GM12875 (cell line): ENCODE data around the gene EGFLAM.

ENCODE experiments used
- H3K4me3 ChIP-seq: one replicate; pipeline ENCODE4 v1.5.1; 2011; ENCODE audit warnings: low read depth, low read length, control low read depth
- TF ChIP-seq, protein P1 (sequence below): IDR thresholded peaks from 2 replicates; pipeline ENCODE4 v1.5.1; 2011; ENCODE audit warnings: low read depth, mild to moderate bottlenecking, control low read depth, inconsistent platforms, low read length, moderate library complexity, borderline replicate concordance; ENCODE audit not compliant: insufficient read depth

Gene EGFLAM

DNA sequence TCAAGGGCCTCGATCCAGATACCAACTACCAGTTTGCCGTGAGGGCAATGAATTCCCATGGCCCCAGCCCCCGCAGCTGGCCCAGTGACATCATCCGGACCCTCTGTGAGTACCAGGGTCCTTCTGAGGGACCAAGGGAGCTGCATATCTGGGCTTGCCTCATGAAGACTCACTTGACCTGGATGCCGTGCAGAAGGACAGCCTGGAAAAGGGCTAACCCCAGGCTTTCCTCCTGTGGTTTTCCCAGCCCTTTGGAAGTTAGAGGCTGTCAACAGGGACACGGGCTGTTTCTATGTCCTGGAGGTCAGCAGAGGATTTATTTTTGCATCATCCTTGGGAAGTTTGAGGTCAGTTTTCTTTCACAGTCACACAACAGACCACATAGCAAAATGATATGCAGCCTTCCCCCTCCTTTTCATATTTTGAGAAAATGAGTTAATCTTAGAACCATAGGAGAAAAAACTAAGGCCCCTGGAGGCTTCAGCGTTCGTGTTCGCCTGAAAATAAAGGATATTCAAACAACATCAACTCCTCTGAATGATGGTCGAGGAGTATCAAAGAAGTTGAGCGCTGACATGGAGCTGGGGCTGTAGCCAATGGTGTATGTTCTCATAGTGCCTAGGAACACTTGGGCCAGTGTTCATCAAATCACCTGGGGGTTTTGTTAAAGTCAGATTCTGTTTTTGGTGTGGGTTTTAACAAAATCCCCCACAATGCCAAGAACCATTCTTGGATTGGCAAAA lies 112.2 kb downstream of the EGFLAM start:
- no peak overlapping the region for H3K4me3 ChIP-seq
- TF ChIP-seq, protein P1, sequence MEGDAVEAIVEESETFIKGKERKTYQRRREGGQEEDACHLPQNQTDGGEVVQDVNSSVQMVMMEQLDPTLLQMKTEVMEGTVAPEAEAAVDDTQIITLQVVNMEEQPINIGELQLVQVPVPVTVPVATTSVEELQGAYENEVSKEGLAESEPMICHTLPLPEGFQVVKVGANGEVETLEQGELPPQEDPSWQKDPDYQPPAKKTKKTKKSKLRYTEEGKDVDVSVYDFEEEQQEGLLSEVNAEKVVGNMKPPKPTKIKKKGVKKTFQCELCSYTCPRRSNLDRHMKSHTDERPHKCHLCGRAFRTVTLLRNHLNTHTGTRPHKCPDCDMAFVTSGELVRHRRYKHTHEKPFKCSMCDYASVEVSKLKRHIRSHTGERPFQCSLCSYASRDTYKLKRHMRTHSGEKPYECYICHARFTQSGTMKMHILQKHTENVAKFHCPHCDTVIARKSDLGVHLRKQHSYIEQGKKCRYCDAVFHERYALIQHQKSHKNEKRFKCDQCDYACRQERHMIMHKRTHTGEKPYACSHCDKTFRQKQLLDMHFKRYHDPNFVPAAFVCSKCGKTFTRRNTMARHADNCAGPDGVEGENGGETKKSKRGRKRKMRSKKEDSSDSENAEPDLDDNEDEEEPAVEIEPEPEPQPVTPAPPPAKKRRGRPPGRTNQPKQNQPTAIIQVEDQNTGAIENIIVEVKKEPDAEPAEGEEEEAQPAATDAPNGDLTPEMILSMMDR, result no peak

DNA sequence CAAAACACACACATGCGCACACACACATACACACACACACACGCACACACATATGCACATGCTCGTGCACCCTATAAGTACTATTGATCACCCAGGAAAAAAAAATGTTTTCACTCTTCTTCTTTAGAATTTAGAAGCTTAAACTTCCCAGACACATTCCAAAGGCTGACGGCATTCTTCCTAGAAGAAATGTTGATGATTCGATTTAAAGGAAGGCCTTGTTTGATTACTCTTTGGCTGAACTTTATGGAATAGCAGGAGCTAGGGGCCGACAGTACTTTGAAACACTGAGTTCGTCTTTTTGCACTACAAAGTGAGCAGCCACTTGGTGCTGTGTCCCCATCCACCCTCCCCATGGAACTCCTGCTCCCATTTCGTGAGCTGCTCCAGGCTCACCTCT lies 113.2 kb downstream of the EGFLAM start:
- H3K4me3 ChIP-seq, result no peak overlapping the region
- TF ChIP-seq, protein P1, result no peak

DNA sequence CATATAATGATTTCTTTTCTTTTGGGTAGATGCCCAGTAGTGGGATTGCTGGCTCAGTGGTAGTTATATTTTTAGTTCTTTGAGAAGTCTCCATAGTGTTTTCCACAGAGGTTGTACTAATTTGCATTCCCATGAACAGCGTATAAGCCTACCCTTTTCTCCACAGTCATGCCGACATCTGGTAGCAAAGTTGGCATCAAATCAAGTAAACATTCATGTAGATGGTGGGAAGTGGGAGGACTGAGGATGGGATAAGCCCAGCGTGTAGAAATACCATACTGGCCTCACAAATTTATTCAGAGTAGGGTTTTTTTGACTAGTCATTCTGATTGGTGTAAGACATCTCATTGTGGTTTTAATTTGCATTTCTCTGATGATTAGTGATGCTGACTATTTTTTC lies 115.4 kb downstream of the EGFLAM start:
- TF ChIP-seq, protein P1, result no peak

DNA sequence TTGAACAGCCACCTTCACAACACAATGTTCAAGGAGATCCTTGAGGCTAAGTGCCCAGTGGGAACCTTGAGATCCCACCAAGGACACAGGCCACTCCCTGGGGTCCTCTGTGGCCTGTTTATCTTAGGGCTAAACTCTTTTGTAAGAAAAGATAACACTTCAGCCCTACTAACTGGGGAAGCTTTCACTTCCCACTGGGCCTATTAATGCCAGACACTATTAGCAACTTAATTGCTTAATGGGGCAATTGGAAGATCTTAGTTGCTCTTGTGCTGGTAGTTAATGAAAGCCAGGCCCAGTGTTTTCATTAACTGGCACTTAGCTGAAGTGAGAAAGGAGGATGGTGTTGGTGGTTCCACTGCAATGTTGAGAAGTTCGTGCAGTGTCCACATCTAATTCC lies 117.1 kb downstream of the EGFLAM start:
- no peak overlapping the region for H3K4me3 ChIP-seq
- TF ChIP-seq, protein P1, result no peak

More for the DNA sequence above, 115.4 kb downstream of the EGFLAM start:
- no peak overlapping the region for H3K4me3 ChIP-seq

DNA sequence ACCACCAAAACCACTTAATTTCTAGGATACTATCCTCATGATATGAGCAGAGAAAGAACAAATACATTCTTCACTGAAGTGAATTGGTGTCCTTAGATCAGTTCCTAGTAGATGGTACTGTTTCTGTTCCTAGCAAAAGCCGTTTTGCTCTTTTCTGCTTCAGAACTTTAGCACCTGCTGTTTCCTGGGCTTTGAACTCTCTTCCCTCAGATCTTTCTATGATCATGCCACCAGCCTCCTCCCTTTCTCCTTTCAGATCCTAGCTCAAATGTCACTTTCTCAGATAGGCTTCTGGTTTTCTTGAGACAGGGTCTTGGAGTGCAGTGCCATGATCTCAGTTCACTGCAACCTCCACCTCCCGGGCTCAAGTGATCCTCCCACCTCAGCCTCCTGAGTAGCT lies 118.0 kb downstream of the EGFLAM start:
- H3K4me3 ChIP-seq, result no peak overlapping the region
- TF ChIP-seq, protein P1, result no peak

DNA sequence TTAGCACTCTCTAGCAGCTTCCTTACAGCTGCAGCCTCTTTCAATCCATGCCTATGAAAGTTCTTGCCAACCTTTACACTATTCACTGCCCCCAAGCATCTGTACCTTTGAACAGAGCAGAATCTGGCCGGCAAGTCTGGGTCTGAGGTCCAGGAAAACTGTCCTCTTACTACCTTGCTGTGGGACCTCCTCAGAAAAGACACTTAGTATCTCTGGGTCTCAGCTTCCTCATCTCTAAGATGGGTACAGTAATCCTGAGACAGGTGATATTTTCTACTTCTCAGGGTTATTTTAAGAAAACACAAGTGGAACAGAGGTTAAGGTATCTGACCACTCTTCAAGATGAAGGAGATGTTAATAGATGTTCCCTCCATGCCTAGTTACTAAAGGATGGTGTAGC lies 120.2 kb downstream of the EGFLAM start:
- TF ChIP-seq, protein P1, result no peak

DNA sequence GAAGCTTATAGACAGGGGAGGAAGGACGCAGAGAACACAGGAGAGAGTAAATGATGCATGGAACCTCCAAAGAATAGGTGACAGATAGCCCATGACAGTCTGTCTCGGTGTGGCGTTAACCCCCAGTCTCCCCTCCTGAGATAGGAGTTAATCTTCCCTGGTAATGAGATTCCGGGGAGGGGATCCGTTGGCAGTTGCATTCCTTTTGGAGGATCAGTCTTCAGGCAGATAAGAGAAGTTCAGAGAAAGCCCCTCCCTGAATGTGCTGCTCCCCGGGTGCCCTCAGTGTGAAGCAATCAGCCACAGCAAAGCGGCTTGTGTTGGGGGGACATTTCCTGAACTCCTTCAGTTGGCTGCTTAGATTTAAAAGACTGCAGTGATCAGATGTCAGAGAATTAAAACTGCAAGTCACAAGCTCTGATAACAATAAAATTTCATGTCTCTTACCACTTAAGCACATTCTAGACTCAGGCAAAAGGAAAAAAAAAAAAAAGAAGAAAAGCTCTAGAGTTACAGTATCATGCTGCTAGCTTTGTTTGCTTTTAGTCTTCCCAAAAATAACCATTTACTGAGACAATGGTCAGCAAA lies 121.1 kb downstream of the EGFLAM start:
- TF ChIP-seq, protein P1, result no peak
- no peak overlapping the region for H3K4me3 ChIP-seq

More for the DNA sequence above, 120.2 kb downstream of the EGFLAM start:
- no peak overlapping the region for H3K4me3 ChIP-seq
